ENCODE results near the gene CROT. TPM values are rescaled to one million over a fixed set of nuclear protein-coding genes. Genes with fewer than 3 reads are reported as not detected.
A peak's percentile ranks its signal among the peaks of the same experiment; 100 is the strongest.

The CROT gene
- total RNA-seq, 4 donors from 2014 or later = 3.0 to 29.5 (median 11.9) TPM

DNA sequence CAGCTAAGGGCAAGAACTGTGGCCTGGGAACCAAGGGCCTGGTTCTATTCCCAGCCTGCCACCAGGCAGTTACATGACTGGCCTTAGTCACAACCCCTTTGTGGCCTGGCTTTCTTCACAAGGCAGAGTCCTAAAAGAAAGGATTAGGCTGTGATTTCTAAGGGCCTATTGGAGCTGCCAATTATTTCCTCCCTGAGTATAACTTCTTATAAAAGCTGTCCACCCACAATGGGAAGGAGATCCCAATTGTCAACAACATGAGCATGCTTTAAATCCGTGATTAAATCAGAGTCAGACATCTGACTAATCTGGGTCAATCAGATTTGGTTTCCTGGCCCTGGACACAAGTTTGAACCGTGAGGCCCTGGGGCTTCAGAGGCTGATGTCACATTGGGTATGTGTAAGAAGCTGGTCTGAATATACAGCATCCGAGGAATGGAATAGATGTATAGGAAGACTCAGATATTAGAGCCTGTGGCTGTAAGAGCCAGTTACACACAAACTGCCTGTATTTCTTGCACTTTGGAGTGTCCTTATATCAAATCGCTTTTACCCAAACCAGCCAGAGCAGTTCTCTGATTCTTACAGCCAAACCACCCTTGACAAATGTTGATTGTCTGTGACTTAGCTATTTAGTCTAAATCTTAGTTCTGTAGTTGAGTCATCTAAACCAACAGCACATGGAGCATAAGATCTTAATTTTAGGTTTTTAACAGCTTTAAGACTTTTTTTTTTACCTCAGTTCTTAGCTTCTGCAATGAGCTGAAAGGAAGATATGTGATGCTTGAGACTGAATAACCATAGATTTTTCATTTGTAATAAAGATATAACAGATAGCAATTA lies 68.7 kb downstream of the CROT start:
- ATAC-seq (ENCODE audit: low FRiP score) (no peak), DNase-seq (ENCODE audit: low spot score) (no peak)
- TF ChIP-seq, protein P1, sequence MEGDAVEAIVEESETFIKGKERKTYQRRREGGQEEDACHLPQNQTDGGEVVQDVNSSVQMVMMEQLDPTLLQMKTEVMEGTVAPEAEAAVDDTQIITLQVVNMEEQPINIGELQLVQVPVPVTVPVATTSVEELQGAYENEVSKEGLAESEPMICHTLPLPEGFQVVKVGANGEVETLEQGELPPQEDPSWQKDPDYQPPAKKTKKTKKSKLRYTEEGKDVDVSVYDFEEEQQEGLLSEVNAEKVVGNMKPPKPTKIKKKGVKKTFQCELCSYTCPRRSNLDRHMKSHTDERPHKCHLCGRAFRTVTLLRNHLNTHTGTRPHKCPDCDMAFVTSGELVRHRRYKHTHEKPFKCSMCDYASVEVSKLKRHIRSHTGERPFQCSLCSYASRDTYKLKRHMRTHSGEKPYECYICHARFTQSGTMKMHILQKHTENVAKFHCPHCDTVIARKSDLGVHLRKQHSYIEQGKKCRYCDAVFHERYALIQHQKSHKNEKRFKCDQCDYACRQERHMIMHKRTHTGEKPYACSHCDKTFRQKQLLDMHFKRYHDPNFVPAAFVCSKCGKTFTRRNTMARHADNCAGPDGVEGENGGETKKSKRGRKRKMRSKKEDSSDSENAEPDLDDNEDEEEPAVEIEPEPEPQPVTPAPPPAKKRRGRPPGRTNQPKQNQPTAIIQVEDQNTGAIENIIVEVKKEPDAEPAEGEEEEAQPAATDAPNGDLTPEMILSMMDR (IDR thresholded peaks at IDR 0.05) = no peak

- ATAC-seq (ENCODE audit: low FRiP score) (no peak), DNase-seq (ENCODE audit: low spot score) (no peak)
- TF ChIP-seq, protein P1 (IDR thresholded peaks at IDR 0.05) = no peak
These were observed 69.3 kb downstream of the CROT start for GRCh38 chr7:87414794-87415188.

DNA sequence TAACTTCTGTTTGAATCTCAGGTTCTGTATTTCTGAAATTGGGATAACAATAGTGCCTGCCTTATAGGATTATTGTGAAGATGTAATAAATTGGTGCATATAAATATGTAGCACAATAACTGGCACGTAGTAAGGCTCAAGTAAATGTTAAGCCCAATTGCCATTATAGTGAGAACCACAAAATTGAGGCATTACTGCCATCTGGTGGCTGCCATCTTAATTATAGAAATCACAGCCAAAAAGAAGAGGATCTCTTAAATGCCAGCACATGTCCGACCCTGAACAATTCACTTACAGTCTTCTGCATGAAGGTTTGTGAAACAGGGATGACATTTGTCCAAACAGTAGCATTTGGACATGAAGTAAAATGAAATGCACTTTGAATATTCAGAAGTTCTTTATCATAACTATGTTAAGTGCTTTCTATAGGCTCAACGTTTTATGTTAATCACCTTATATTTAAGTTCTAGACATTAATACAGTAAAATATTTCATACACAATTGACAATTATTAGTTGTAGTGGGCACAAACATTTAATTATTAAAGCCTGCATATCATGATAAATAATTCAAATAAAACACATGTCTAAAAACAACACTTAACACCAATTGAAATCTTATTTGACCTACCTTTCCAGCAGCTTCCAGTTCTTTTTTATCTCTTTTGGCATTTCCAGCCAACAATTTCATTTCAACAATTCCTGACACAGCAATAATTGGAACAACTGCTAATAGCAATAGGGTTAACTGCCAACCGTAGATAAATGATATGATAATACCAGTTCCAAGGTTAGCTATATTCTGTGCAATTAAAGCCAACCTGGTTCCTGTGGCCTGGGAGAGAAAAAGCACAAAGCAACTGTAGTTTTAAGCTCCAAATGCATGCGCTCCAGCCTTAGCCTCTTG lies 71.5 kb downstream of the CROT start:
- ATAC-seq (ENCODE audit: low FRiP score) = no peak
- peak; percentile 78 for DNase-seq (ENCODE audit: low spot score)
- TF ChIP-seq, protein P1 (IDR thresholded peaks at IDR 0.05) = peak in 1 of 3 donors; percentile 58

GRCh38 chr7:87420173-87420572 lies 74.7 kb downstream of the CROT start:
- ATAC-seq (ENCODE audit: low FRiP score) (no peak), DNase-seq (ENCODE audit: low spot score) (no peak)
- TF ChIP-seq, protein P1 (IDR thresholded peaks at IDR 0.05) = no peak

DNA sequence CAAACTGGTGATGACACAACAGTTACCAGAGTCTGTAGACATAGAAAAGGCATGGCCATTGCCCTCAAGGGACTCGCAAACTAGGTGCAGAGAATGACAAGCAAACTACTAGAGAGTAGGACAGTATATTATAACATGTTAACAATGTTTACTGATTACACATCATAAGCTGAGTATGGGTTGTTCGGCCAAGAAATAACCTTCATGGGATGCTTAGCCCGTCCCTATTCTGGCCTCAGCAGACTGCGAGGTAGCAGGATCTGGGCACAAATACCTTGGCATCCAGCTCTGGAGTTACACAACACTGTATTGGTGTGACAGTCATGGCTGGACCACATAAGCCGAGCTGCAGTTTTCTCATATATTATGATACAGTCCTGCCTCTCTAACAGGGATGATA lies 78.6 kb downstream of the CROT start:
- TF ChIP-seq, protein P1 (IDR thresholded peaks at IDR 0.05) = no peak
- no peak for DNase-seq (ENCODE audit: low spot score)
- ATAC-seq (ENCODE audit: low FRiP score) = no peak

GRCh38 chr7:87426160-87426559 lies 80.7 kb downstream of the CROT start:
- no peak for ATAC-seq (ENCODE audit: low FRiP score)
- TF ChIP-seq, protein P1 (IDR thresholded peaks at IDR 0.05) = no peak

More at GRCh38 chr7:87426160-87426559, 80.7 kb downstream of the CROT start:
- DNase-seq (ENCODE audit: low spot score) = no peak
